Ascending aorta (tissue), 2 donors: Measurements from ENCODE around the gene TMBIM4. TPM values are rescaled to one million over a fixed set of nuclear protein-coding genes. Genes with fewer than 3 reads are reported as not detected.

Experiments
- DNase-seq, 2 donors: peaks; one replicate each; pipeline ENCODE4 v3.0.0-alpha.2; 2019; ENCODE audit warnings: low spot score in 2 of 2
- H3K27ac ChIP-seq, 2 donors: fragments of 200-600 bp; sonication (generic); one replicate each; pipeline ENCODE4 v1.5.1; 2016 to 2017; ENCODE audit warnings: mild to moderate bottlenecking in 1 of 2
- H3K27me3 ChIP-seq: fragments of 200-600 bp; sonication (generic); one replicate; pipeline ENCODE4 v1.5.1; 2017
- H3K36me3 ChIP-seq, 2 donors: fragments of 200-600 bp; sonication (generic); one replicate each; pipeline ENCODE4 v1.5.1; 2016
- H3K4me1 ChIP-seq, 2 donors: fragments of 200-600 bp; sonication (generic); one replicate each; pipeline ENCODE4 v1.5.1; 2016 to 2017; ENCODE audit warnings: mild to moderate bottlenecking in 1 of 2
- H3K4me3 ChIP-seq, 2 donors: fragments of 200-600 bp; sonication (generic); one replicate each; pipeline ENCODE4 v1.5.1; 2016 to 2017; ENCODE audit warnings: mild to moderate bottlenecking in 1 of 2
- H3K9me3 ChIP-seq, 2 donors: fragments of 200-600 bp; sonication (generic); one replicate each; pipeline ENCODE4 v1.5.1; 2016
- CTCF ChIP-seq, 3 experiments: fragments of 200-600 bp in 2 of 3; fragments of 450-650 bp in 1 of 3; sonication (generic) in 2 of 3; IDR thresholded peaks; one replicate each; pipeline ENCODE4 v1.5.1; 2016 to 2019; ENCODE audit warnings: antibody characterized with exemption in 3 of 3, mild to moderate bottlenecking in 1 of 3, moderate library complexity in 1 of 3
- intact Hi-C: fragments of 100-400 bp; cut with DNase I; formaldehyde crosslinking; loops from one replicate; pipeline ENCODE4 v1.15.1; 2023
- total RNA-seq: library from RNA; depleted of rRNA; stranded (reverse); fragments of >200 nt; gene quantifications from one replicate; pipeline ENCODE4 v1.1.0, GENCODE V29; 2016

The TMBIM4 gene
- total RNA-seq, 1 donor from 2014 or later = 114 TPM

- Histone ChIP-seq H3K4me1 (peaks cover 0 to 9% of the 10 kb centered on the region in 2 donors), H3K27ac (no peak overlapping the region), H3K4me3 (no peak overlapping the region), H3K9me3 (peaks cover 0 to 6% of the 10 kb centered on the region in 2 donors), H3K36me3 (peaks cover 4 to 12% of the 10 kb centered on the region in 2 donors), H3K27me3 (no peaks in the 10 kb centered on the region)
- DNase-seq = no peak
- TF ChIP-seq CTCF (IDR thresholded peaks at IDR 0.05) = no peak
- intact Hi-C loops = no loop called here
Observed at GRCh38 chr12:66165141-66165540, 4.7 kb downstream of the TMBIM4 start.

GRCh38 chr12:66164349-66164821 is 5.4 kb downstream of the TMBIM4 start:
- intact Hi-C loops = no loop called here
- Histone ChIP-seq H3K4me1 (peaks cover 0 to 9% of the 10 kb centered on the region in 2 donors), H3K27me3 (no peaks in the 10 kb centered on the region), H3K27ac (no peak overlapping the region), H3K9me3 (peaks cover 0 to 6% of the 10 kb centered on the region in 2 donors), H3K4me3 (no peak overlapping the region), H3K36me3 (peaks cover 11 to 13% of the 10 kb centered on the region in 2 donors)
- TF ChIP-seq CTCF (IDR thresholded peaks at IDR 0.05) = no peak
- no peak for DNase-seq

- H3K27me3 ChIP-seq = no peaks in the 10 kb centered on the region
- no peak overlapping the region for H3K4me3 ChIP-seq
- peaks cover 0 to 6% of the 10 kb centered on the region in 2 donors for H3K9me3 ChIP-seq
- H3K36me3 ChIP-seq = peaks cover 13 to 16% of the 10 kb centered on the region in 2 donors
- no peak for TF ChIP-seq CTCF (IDR thresholded peaks at IDR 0.05)
- intact Hi-C loops = no loop called here
- H3K27ac ChIP-seq = no peak overlapping the region
- peaks cover 0 to 7% of the 10 kb centered on the region in 2 donors for H3K4me1 ChIP-seq
- DNase-seq = no peak
Observed at GRCh38 chr12:66163289-66163688, 6.5 kb downstream of the TMBIM4 start.

GRCh38 chr12:66162701-66163100 is 7.1 kb downstream of the TMBIM4 start:
- H3K27me3 ChIP-seq = no peaks in the 10 kb centered on the region
- H3K36me3 ChIP-seq = peaks cover 13 to 16% of the 10 kb centered on the region in 2 donors
- no peak for TF ChIP-seq CTCF (IDR thresholded peaks at IDR 0.05)
- H3K4me3 ChIP-seq = no peak overlapping the region
- H3K9me3 ChIP-seq = peaks cover 0 to 6% of the 10 kb centered on the region in 2 donors
- H3K4me1 ChIP-seq = peaks cover 0 to 1% of the 10 kb centered on the region in 2 donors
- intact Hi-C loops = no loop called here
- no peak for DNase-seq
- H3K27ac ChIP-seq = no peak overlapping the region

GRCh38 chr12:66160704-66161103 is 9.1 kb downstream of the TMBIM4 start:
- H3K36me3 ChIP-seq = peaks cover 7 to 16% of the 10 kb centered on the region in 2 donors
- no peak for TF ChIP-seq CTCF (IDR thresholded peaks at IDR 0.05)
- peaks cover 0 to 6% of the 10 kb centered on the region in 2 donors for H3K9me3 ChIP-seq
- no peak for DNase-seq
- no peaks in the 10 kb centered on the region for H3K4me1 ChIP-seq
- no peaks in the 10 kb centered on the region for H3K27me3 ChIP-seq
- intact Hi-C loops = no loop called here
- no peak overlapping the region for H3K4me3 ChIP-seq
- no peak overlapping the region for H3K27ac ChIP-seq

- Histone ChIP-seq H3K27ac (no peak overlapping the region), H3K4me1 (no peaks in the 10 kb centered on the region), H3K9me3 (no peaks in the 10 kb centered on the region), H3K27me3 (no peaks in the 10 kb centered on the region), H3K4me3 (no peak overlapping the region), H3K36me3 (peaks cover 7 to 16% of the 10 kb centered on the region in 2 donors)
- no peak for DNase-seq
- intact Hi-C loops = no loop called here
- TF ChIP-seq CTCF (IDR thresholded peaks at IDR 0.05) = no peak
Observed at GRCh38 chr12:66159123-66159522, 10.7 kb downstream of the TMBIM4 start.
